KMS-11 (cell line): ENCODE data around the gene SYT2.

Source experiments
- H2AFZ ChIP-seq: fragments of 200-600 bp; sonication (generic); 2 replicates; pipeline ENCODE4 v1.6.1; 2016; ENCODE audit warnings: antibody characterized with exemption, mixed run types, low read depth
- H3K27ac ChIP-seq: fragments of 200-600 bp; sonication (generic); 2 replicates; pipeline ENCODE4 v1.6.1; 2016; ENCODE audit warnings: mild to moderate bottlenecking, mixed run types
- H3K27me3 ChIP-seq: fragments of 200-600 bp; sonication (generic); 2 replicates; pipeline ENCODE4 v1.6.1; 2017; ENCODE audit warnings: mild to moderate bottlenecking, low read depth, mixed run types, moderate library complexity; ENCODE audit not compliant: insufficient read depth
- H3K36me3 ChIP-seq: fragments of 200-600 bp; sonication (generic); 2 replicates; pipeline ENCODE4 v1.6.1; 2017; ENCODE audit warnings: mild to moderate bottlenecking, mixed run types; ENCODE audit not compliant: insufficient read depth
- H3K4me1 ChIP-seq: fragments of 200-600 bp; sonication (generic); 2 replicates; pipeline ENCODE4 v1.6.1; 2016; ENCODE audit warnings: mild to moderate bottlenecking, low read depth, mixed run types; ENCODE audit not compliant: poor library complexity, severe bottlenecking
- H3K4me2 ChIP-seq: fragments of 200-600 bp; sonication (generic); 2 replicates; pipeline ENCODE4 v1.7.0; 2016; ENCODE audit warnings: mild to moderate bottlenecking, mixed run types
- H3K4me3 ChIP-seq: fragments of 200-600 bp; sonication (generic); IDR thresholded peaks from 2 replicates; pipeline ENCODE4 v1.6.1; 2017; ENCODE audit warnings: low read depth, low read length, mixed read lengths; ENCODE audit not compliant: insufficient read depth
- H3K79me2 ChIP-seq: fragments of 200-600 bp; sonication (generic); 2 replicates; pipeline ENCODE4 v1.6.1; 2016; ENCODE audit warnings: low read depth, mixed run types; ENCODE audit not compliant: insufficient read depth
- H3K9ac ChIP-seq: fragments of 200-600 bp; sonication (generic); 2 replicates; pipeline ENCODE4 v1.6.1; 2016; ENCODE audit warnings: mild to moderate bottlenecking, mixed run types
- H4K20me1 ChIP-seq: fragments of 200-600 bp; sonication (generic); 2 replicates; pipeline ENCODE4 v1.6.1; 2016; ENCODE audit warnings: mild to moderate bottlenecking, mixed run types; ENCODE audit not compliant: insufficient read depth
- TF ChIP-seq, protein P1 (sequence below): fragments of 200-600 bp; sonication (generic); conservative IDR thresholded peaks from 2 replicates; pipeline ENCODE4 v1.6.1; 2017; ENCODE audit warnings: low read depth, mild to moderate bottlenecking, antibody characterized with exemption, low read length, moderate library complexity, mixed read lengths

SYT2 gene

DNA sequence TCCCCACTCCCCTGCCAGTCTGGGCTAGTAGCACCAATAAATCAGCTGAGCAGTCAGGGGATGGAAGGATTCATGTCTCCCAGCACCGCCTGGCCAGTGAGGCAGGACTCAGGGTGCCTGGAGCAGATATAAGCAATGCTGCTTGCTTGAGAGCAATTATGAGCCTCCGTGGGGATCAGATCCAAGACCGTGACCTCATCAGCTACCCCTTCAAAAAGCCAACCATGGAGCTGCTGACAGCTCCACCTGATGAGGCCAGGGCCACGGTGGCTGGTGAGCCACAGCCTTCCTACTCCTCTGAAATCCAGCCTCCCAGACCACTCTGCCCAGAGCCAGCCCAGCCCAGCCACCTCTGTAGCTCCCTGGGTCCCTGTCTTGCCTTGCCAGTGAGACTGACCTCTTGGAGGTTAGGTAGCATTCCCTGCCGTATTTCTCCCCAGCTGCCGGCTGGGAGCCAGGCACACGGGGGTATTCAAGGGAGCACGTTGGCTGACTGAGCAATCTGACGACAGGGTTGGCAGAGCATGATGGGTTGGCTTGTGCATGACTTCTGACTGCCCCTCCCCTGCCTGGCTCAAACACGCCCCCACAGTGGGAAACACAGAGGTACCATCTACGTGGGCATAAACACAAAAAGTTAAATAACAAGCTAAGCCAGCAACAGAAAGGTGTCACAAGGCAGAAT lies 28.4 kb downstream of the SYT2 start:
- TF ChIP-seq, protein P1, sequence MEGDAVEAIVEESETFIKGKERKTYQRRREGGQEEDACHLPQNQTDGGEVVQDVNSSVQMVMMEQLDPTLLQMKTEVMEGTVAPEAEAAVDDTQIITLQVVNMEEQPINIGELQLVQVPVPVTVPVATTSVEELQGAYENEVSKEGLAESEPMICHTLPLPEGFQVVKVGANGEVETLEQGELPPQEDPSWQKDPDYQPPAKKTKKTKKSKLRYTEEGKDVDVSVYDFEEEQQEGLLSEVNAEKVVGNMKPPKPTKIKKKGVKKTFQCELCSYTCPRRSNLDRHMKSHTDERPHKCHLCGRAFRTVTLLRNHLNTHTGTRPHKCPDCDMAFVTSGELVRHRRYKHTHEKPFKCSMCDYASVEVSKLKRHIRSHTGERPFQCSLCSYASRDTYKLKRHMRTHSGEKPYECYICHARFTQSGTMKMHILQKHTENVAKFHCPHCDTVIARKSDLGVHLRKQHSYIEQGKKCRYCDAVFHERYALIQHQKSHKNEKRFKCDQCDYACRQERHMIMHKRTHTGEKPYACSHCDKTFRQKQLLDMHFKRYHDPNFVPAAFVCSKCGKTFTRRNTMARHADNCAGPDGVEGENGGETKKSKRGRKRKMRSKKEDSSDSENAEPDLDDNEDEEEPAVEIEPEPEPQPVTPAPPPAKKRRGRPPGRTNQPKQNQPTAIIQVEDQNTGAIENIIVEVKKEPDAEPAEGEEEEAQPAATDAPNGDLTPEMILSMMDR = no peak
- H3K9ac ChIP-seq = no peak overlapping the region
- H3K4me1 ChIP-seq = no peaks in the 10 kb centered on the region
- H4K20me1 ChIP-seq = no peaks in the 10 kb centered on the region
- H3K27ac ChIP-seq = no peak overlapping the region
- H3K27me3 ChIP-seq = peaks cover 28% of the 10 kb centered on the region; the same call in 1 of the 2 replicates
- no peaks in the 10 kb centered on the region for H3K36me3 ChIP-seq
- no peak overlapping the region for H3K4me2 ChIP-seq
- no peak overlapping the region for H2AFZ ChIP-seq
- no peak overlapping the region for H3K4me3 ChIP-seq
- no peaks in the 10 kb centered on the region for H3K79me2 ChIP-seq

DNA sequence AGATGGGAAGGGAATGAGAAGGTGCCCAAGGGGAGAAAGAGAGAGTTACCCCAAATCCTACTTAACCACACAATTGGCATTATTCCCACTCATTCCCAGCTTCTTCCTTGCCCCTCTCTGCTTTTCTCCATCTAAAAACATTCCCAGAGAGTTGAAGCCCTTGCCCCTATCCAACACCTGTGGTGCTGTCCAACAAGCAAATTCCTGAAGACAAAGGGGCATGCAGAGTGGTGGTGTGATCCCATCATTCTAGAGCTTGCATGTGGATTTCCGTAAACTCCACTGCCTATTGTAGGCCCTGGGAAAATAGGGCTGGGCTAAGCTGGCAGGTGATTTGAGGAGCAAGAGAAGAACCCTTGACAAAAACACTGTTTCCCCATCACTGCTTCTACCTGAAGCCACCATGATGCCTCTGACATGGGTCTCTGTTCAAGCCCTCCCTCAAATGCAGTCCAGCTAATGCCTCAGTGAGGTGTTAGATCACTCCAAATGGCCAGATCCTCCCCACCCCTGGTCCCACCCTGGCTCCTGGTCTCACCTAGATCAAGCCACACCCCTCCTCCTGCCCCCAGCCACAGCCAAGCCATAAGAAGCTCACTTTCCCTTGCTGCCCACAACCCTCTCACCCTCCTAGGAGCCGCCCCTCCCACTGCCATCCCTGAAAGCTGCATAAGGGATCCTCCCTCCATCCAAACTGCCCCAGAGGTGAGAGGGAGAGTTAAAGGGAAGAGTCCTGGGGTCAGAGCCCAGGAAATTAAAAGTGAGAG lies 29.5 kb downstream of the SYT2 start:
- TF ChIP-seq, protein P1 = no peak
- peaks cover 17% of the 10 kb centered on the region; the same call in 1 of the 2 replicates for H3K27me3 ChIP-seq

DNA sequence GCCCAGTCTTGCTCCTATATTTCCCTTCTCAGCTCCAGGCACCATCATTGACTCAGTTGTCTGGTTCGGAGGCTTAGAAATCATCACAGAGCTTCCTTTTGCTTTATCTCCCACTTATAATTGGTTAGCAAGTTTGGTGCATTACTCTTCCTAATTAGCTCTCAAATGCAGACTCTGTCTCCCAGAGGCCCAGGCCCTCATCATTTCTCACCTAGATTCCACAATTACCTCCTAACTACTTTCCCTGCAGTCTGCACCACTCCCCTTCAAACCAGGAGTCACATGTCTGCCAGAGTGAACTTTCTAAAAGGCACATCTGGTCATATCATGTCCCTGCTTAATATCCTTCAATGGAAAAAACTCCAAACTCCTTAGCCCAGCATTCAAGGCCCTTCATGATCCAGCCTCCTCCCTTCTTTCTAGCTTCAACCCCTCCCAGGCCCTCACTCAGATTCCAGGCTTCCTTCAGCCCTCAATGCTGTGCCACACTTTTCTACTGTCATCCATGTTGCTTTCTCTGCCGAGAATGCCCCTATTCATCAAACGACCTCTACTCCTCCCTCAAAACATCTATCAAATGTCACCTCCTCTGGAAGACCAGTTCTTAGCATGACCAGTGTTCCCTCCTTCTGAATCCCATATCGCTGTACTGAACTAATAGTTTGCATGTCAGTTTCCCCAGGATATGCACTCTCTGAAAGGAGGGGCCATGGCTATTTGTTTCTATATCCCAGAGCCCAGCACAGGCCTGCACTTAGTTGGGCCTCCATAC lies 30.7 kb downstream of the SYT2 start:
- Histone ChIP-seq H3K79me2 (no peaks in the 10 kb centered on the region), H4K20me1 (no peaks in the 10 kb centered on the region), H3K27ac (no peak overlapping the region), H3K27me3 (peaks cover 9% of the 10 kb centered on the region; the same call in 1 of the 2 replicates), H3K4me2 (no peak overlapping the region), H3K4me1 (no peaks in the 10 kb centered on the region), H2AFZ (no peak overlapping the region), H3K4me3 (no peak overlapping the region), H3K36me3 (no peaks in the 10 kb centered on the region), H3K9ac (no peak overlapping the region)
- TF ChIP-seq, protein P1 = no peak

More for the DNA sequence above, 29.5 kb downstream of the SYT2 start:
- Histone ChIP-seq H4K20me1 (no peaks in the 10 kb centered on the region), H3K36me3 (no peaks in the 10 kb centered on the region), H3K9ac (no peak overlapping the region), H3K4me2 (no peak overlapping the region), H3K27ac (no peak overlapping the region), H2AFZ (no peak overlapping the region), H3K79me2 (no peaks in the 10 kb centered on the region), H3K4me3 (no peak overlapping the region), H3K4me1 (no peaks in the 10 kb centered on the region)

DNA sequence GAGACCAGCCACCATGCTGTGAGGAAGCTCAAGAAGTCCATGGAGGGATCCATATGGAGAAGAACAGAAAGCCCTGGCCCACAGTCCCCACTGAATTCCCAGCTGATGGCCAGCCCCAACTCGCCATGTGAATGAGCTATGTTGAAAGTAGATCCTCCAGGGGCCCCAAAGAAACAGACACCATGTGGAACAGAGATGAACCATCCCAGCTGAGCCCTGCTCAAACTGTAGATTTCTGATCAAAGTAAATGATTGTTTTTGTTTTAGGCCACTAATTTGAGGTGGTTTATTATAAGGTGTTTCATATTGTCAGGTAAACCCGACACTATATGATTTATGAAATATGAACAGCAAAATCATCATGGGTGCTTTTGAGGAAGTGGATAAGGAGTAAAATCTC lies 32.8 kb downstream of the SYT2 start:
- H3K9ac ChIP-seq = no peak overlapping the region
- no peaks in the 10 kb centered on the region for H3K36me3 ChIP-seq
- no peaks in the 10 kb centered on the region for H3K4me1 ChIP-seq
- H3K79me2 ChIP-seq = no peaks in the 10 kb centered on the region
- no peak overlapping the region for H3K27ac ChIP-seq
- TF ChIP-seq, protein P1 = no peak
- H2AFZ ChIP-seq = no peak overlapping the region
- no peaks in the 10 kb centered on the region for H4K20me1 ChIP-seq
- no peak overlapping the region for H3K4me3 ChIP-seq
- no peaks in the 10 kb centered on the region; the same call in 1 of the 2 replicates for H3K27me3 ChIP-seq
- H3K4me2 ChIP-seq = no peak overlapping the region
